HepG2 (cell line): ENCODE data around the gene SPATS2.

Experiments used
- GLI4 ChIP-seq: sonication (generic); formaldehyde crosslinking; IDR thresholded peaks from 2 replicates; pipeline ENCODE4 v1.5.1; 2020; ENCODE audit warnings: missing genetic modification reagents, mild to moderate bottlenecking, moderate library complexity, borderline replicate concordance
- MAF1 ChIP-seq: sonication (generic); formaldehyde crosslinking; IDR thresholded peaks from 2 replicates; pipeline ENCODE4 v1.5.0; 2020; ENCODE audit warnings: missing genetic modification reagents, borderline replicate concordance
- MXI1 ChIP-seq: IDR thresholded peaks from 3 replicates; pipeline ENCODE4 v1.6.1; 2012; ENCODE audit warnings: low read depth, low read length, inconsistent platforms, borderline replicate concordance
- ZFP36 ChIP-seq: fragments of 150-350 bp; IDR thresholded peaks from 2 replicates; pipeline ENCODE4 v1.6.1; 2018; ENCODE audit warnings: borderline replicate concordance, low read length, low read depth; ENCODE audit not compliant: partially characterized antibody
- TF ChIP-seq, protein P1 (sequence below): sonication (generic); formaldehyde crosslinking; IDR thresholded peaks from 2 replicates; pipeline ENCODE4 v1.4.0; 2020; ENCODE audit warnings: missing genetic modification reagents, mild to moderate bottlenecking, borderline replicate concordance

DNA sequence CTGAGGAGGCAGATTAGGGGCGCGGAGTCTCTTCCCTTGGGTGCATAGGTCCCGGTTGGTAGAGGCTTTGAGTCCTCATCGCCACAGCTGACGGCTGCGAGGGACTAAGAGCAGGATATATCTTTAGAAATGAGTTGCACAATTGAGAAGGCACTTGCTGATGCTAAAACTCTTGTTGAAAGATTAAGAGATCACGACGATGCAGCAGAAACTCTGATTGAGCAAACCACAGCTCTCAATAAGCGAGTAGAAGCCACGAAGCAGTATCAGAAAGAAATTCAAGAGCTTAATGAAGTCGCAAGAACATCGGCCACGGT lies 22.1 kb downstream of the SPATS2 start:
- TF ChIP-seq, protein P1, sequence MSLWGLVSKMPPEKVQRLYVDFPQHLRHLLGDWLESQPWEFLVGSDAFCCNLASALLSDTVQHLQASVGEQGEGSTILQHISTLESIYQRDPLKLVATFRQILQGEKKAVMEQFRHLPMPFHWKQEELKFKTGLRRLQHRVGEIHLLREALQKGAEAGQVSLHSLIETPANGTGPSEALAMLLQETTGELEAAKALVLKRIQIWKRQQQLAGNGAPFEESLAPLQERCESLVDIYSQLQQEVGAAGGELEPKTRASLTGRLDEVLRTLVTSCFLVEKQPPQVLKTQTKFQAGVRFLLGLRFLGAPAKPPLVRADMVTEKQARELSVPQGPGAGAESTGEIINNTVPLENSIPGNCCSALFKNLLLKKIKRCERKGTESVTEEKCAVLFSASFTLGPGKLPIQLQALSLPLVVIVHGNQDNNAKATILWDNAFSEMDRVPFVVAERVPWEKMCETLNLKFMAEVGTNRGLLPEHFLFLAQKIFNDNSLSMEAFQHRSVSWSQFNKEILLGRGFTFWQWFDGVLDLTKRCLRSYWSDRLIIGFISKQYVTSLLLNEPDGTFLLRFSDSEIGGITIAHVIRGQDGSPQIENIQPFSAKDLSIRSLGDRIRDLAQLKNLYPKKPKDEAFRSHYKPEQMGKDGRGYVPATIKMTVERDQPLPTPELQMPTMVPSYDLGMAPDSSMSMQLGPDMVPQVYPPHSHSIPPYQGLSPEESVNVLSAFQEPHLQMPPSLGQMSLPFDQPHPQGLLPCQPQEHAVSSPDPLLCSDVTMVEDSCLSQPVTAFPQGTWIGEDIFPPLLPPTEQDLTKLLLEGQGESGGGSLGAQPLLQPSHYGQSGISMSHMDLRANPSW = no peak
- TF ChIP-seq MAF1 (CRISPR knock-in tag) (no peak), ZFP36 (no peak), GLI4 (CRISPR knock-in tag) (no peak), MXI1 (no peak)
